DMS114 treated with DMSO at 0.1 percent for 48 hours (cell line): Measurements from ENCODE around the gene MFGE8.

Experiments used
- DNase-seq: peaks from one replicate; lab custom pipeline; 2025; ENCODE audit not compliant: unreplicated experiment; lab: John Stamatoyannopoulos, UW

The MFGE8 gene

DNA sequence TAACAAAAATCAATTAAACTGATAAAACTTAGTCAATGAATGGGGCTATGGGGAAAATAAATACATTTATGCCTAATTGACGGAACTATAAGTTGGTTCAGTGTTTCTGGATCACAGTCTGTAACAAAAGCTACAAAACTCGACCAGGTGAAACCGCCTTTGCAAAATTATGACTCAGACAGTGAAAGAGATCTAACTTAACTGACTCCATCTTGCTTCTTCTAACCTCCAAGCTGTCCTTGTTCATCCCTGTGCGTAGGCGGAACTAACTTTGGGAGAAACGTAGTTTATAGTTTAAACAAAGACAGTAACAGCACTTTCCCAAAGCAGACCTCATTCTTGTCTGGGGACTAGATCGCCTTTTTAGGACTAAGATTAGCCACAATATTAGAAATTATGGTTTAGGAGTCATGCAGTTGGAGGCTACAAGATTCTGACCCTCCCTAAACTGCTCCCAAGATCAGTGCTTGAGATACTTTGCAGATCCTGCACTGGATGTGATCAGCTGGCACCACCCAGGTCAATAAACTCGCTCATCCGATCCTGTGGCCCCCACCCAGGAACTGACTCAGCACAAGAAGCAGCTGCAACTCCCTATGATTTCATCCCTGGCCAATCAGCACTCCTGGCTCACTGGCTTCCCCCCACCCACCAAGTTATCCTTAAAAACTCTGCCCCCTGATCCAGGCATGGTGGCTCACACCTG is 7.2 kb upstream of the MFGE8 start:
- DNase-seq, result no peak

- no peak for DNase-seq
Measured at GRCh38 chr15:88918738-88919137, 5.6 kb upstream of the MFGE8 start.

DNA sequence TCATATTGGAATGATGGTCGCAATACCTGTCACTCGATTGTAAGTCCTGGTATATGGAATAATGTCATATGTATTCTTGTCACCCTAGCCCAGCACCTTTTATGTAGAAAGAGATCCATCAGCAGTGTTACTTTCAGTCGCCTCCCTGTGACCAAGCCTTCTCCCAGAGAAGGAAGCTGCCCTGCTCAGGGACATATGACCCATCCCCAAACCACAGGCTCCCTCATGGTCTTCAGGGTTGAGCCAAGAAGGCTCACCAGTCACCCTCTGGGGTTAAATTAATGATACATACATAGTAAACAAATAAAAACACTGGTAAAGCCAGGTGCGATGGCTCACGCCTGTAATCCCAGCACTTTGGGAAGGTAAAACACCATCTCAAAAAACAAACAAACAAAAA is 4.6 kb upstream of the MFGE8 start:
- DNase-seq, result no peak

GRCh38 chr15:88915354-88915753 is 2.2 kb upstream of the MFGE8 start:
- no peak for DNase-seq

DNA sequence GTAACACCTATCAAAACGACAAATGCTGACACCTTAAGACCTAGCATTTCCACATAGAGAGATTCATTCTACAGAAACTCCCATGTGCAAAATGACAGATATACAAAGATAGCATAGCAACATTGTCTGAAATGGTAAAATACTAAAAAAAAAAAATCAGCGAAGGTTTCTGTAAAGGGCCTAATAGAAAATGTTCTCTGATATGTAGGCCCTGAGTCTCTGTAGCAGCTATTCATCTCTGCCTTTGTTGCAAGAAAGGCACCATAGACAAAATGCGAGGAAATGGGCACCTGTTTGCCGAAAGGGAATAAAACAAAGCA is 631 bp upstream of the MFGE8 start:
- DNase-seq, result no peak

DNA sequence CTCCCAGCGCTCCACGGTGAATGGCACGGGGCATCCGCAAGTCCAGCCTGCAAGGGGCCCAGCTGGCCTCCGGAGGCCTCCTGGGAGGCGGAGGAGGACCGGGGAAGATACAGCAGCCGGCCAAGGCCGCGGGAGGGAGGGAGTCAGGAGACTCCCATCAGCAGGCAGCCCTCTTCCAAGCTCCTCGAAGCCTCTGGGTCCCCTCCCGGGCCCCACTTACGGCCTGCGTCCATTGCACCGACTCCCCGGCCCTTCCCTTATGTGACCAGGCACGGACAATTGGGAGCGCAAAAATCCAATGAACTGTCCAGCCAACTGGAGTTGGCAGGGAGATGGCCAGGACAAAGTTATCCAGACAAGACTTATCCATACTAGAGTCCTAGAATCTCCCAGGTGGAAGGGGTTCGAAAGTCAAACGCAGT is 668 bp downstream of the MFGE8 start:
- DNase-seq, result no peak

DNA sequence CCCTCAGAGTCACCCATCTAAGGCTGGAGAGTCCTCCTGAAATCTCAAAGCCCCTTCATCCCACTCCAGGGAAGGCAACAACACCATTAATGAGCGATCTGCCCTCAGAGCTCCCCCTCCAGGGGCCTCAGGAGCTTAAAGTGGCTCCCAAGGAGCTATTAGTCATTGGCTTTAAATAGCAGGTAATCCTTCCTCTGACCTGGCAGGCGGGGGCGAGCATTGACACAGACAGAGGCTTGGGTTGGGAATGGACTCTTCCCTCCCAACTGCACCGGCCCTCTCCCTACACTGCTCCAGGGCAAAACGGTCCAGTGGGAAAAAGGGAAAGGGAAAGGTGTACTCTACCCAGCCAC is 1.4 kb downstream of the MFGE8 start:
- DNase-seq, result no peak

DNA sequence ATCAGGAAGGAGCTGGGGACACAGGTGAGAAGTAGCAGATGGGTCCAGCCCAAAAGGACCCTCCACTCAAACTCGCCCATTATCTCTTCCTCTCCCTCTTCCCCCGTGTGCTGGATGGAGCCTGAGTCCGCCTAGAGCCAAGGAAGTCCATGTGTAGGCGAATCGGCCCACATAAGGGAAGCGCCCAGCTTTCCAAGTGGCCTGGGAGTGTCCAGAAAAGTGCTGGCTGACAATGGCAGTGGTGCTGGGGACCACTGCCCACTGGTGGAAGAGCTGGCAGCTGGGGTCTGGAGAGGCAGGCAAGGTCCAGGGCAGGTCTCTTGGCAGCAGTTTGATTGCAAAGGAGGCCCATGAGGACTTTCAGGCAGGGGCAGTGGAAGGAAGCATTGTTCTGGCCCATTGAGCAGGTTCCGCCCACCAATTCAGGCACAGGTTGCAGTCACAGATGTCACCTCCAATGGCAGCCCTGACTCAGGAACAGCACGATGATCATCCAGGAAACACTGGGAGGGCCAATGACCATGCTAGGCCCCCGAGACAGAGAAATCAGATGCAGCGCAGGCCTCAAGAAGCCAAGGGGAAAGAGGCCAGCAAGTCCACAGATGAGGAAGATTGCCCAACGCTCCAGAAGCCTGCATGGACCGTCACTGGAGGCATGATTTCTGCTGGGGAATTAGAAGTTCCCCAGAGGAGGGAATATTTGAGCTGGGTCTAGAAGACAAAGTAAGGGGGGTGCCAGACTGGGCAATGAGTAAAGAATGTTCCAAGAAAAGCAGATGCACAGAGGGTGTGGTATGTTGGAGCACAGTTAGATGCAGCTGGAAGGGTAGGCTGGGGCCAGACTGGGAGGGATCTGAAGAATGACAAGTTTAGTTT is 3.0 kb downstream of the MFGE8 start:
- DNase-seq, result no peak

DNA sequence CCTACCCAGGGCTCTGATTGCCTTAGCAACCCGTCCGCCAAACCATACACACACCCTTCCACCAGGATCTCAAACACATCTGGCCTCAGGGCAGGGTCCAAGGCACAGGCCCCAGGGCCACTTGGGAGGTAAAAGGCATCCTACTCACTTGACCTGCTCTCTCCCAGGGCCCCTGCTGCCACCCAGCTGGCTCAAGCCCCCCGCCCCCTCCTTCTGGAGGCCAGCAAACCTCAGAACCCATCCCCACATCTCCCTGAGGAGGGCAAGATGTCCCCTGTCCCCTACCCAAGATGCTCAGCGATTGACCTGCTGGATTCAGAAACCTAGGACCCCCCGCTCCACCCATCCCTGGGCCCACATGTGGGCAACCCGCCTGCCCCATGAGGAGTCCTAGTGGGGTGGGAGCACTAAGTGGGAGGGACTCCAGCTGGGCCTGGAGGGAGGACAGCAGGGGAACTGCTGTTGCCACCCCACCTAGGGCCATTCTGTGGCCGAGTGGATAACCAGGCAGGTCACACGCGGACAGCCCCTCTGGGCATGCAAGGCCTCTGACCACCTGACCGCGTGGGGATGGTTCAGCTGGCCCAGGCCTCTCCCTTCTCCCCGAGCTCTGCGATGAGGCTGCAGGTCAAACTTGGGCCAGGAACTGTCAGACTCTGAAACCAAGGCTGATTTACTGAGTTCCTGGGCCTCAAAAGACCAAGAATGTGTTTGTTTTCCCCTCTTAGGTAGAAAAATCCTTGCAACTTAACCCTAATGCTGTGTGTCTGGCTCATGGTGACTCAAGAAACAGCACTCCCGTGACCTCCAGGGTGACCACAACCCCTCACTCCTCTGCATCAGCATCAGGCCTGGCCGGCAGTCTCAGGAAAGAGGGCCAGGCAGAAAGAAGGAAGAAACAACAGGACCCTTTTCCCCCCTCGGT is 4.2 kb downstream of the MFGE8 start:
- no peak for DNase-seq

DNA sequence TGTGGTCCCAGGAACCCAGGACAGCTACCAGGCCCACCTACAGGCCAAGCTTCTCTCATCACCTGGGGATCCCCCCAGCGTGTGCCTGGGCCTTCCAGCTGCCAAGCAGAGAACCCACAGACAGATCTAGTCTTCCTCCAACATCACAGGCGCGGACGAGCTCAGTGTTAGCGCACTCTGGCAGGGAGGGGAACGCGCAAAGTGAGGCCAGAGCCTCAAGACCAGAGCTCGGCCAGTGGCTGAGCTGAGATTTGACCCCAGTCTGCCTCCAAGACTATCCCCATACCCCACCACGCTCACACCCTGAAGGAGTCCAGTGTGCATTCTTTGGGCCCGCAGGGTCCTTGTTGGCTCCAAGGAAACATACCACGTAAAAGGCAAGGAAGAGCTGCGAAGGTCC is 5.1 kb downstream of the MFGE8 start:
- DNase-seq, result no peak

- no peak for DNase-seq
Measured at GRCh38 chr15:88907111-88907510, 6.1 kb downstream of the MFGE8 start.

- no peak for DNase-seq
Measured at GRCh38 chr15:88906551-88906950, 6.6 kb downstream of the MFGE8 start.

GRCh38 chr15:88906130-88906529 is 7.0 kb downstream of the MFGE8 start:
- no peak for DNase-seq

DNA sequence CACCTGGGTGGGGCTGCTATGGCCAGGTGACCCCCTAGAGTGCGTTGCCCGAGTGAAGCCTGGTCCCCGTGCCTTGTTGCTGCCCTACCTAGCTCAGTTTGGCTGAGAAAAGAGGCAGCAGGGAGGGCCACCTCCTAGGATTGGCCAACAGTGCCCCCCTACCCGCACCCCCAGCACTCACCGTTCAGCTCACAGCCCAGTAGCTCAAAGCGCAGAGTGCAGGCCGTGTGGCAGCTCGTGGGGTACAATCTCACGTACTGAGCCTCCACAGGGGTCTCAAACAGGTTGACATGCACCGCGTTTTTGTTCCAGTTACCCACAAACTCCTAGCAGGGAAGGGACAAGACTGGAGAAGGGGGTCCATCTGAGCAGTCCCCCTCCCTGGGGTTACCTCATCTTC is 7.6 kb downstream of the MFGE8 start:
- DNase-seq, result no peak

DNA sequence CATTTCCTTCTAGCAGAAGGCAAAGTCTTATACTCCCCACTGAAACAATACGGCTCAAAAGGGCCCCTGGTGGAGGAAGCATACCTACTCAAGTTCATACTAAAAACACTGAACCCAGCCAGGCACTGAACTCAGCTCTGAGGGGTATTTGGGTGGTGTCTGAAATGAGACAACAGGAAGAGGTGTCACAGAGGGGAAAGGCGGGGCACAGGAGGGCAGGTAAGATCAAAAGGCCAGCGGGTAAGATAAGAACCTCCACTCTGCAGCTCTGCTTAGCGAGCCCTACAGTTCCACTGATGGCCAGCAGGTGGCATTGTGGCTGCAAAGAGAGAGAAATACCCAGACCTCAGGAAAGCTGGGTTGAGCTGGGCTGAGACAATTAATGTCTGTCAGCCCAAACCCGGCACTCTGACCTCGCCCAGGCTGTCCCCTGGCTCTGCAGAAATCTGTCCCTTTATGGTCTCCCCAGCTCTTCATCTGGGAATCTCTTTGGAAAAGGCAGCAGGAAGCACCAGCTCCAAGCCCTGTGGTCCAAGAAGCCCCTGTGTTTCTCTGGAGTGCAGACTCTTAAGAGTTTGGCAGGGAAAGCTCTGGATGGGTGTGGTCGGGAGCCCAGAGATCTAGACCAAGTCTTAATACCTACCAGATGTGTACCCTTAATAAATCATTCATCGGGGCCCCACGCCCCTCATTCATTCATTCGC is 8.4 kb downstream of the MFGE8 start:
- peak; percentile 74 for DNase-seq

DNA sequence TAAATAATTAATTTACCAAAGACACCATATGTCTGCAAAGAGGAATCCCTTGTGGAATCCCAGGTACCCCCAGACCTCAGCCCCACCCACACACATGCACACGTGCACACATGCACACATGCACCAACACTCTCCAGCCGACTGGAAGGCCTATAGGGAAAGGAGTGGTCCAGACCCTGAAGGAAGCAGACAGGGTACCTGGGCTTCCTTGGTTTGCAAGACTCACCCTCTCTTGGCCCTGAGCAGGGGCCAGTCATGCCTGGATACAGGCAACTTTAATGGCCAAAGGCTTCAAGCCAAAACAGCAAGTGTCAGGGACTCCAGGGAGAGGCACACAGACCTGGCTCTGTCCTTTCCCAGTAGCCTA is 8.9 kb downstream of the MFGE8 start:
- DNase-seq, result no peak

- no peak for DNase-seq
Measured at GRCh38 chr15:88902846-88903245, 10.3 kb downstream of the MFGE8 start.

GRCh38 chr15:88902221-88902835 is 10.9 kb downstream of the MFGE8 start:
- DNase-seq, result no peak

DNA sequence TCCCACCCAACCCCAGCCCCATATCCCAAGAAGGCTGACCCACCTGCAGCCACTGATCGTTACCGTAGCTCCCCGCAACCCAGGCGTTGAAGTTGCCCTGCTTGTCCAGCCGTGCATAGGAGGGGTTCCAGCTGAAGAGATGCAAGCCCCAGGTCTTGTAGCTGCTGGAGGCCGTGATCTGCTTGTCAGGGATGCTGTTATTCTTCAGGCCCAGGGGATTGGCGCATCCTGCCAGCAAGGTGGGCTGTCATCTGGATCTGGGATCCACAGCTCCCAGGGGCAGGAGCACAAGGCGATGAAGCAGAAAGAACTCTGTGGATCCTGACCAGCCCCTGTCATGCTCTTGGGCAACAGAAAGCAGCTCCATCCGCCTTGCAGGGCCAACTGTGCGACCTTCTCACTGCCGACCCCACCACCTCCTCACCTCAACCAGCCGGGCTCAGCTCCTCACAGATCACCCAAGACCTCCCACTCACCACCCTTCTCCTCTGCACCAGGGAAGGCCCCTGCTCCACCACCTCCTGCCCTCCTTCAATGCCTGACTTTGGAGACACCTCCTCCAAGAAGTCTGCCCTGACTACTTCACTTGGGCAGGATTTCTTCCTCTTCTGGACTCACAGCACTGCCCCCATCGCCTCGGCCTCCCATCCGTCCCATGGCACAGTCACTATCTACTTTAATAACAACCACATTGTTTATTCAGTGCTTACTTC is 11.5 kb downstream of the MFGE8 start:
- no peak for DNase-seq

- DNase-seq, result no peak
Measured at GRCh38 chr15:88900982-88901418, 12.2 kb downstream of the MFGE8 start.
